KMS-11 (cell line): ENCODE measurements around the gene PPM1D.

Experiments
- H2AFZ ChIP-seq: fragments of 200-600 bp; sonication (generic); 2 replicates; pipeline ENCODE4 v1.6.1; 2016; ENCODE audit warnings: antibody characterized with exemption, mixed run types, low read depth
- H3K27ac ChIP-seq: fragments of 200-600 bp; sonication (generic); 2 replicates; pipeline ENCODE4 v1.6.1; 2016; ENCODE audit warnings: mild to moderate bottlenecking, mixed run types
- H3K27me3 ChIP-seq: fragments of 200-600 bp; sonication (generic); 2 replicates; pipeline ENCODE4 v1.6.1; 2017; ENCODE audit warnings: mild to moderate bottlenecking, low read depth, mixed run types, moderate library complexity; ENCODE audit not compliant: insufficient read depth
- H3K36me3 ChIP-seq: fragments of 200-600 bp; sonication (generic); 2 replicates; pipeline ENCODE4 v1.6.1; 2017; ENCODE audit warnings: mild to moderate bottlenecking, mixed run types; ENCODE audit not compliant: insufficient read depth
- H3K4me1 ChIP-seq: fragments of 200-600 bp; sonication (generic); 2 replicates; pipeline ENCODE4 v1.6.1; 2016; ENCODE audit warnings: mild to moderate bottlenecking, low read depth, mixed run types; ENCODE audit not compliant: poor library complexity, severe bottlenecking
- H3K4me2 ChIP-seq: fragments of 200-600 bp; sonication (generic); 2 replicates; pipeline ENCODE4 v1.7.0; 2016; ENCODE audit warnings: mild to moderate bottlenecking, mixed run types
- H3K4me3 ChIP-seq: fragments of 200-600 bp; sonication (generic); IDR thresholded peaks from 2 replicates; pipeline ENCODE4 v1.6.1; 2017; ENCODE audit warnings: low read depth, low read length, mixed read lengths; ENCODE audit not compliant: insufficient read depth
- H3K79me2 ChIP-seq: fragments of 200-600 bp; sonication (generic); 2 replicates; pipeline ENCODE4 v1.6.1; 2016; ENCODE audit warnings: low read depth, mixed run types; ENCODE audit not compliant: insufficient read depth
- H3K9ac ChIP-seq: fragments of 200-600 bp; sonication (generic); 2 replicates; pipeline ENCODE4 v1.6.1; 2016; ENCODE audit warnings: mild to moderate bottlenecking, mixed run types
- H4K20me1 ChIP-seq: fragments of 200-600 bp; sonication (generic); 2 replicates; pipeline ENCODE4 v1.6.1; 2016; ENCODE audit warnings: mild to moderate bottlenecking, mixed run types; ENCODE audit not compliant: insufficient read depth
- TF ChIP-seq, protein P1 (sequence below): fragments of 200-600 bp; sonication (generic); conservative IDR thresholded peaks from 2 replicates; pipeline ENCODE4 v1.6.1; 2017; ENCODE audit warnings: low read depth, mild to moderate bottlenecking, antibody characterized with exemption, low read length, moderate library complexity, mixed read lengths

Gene PPM1D

DNA sequence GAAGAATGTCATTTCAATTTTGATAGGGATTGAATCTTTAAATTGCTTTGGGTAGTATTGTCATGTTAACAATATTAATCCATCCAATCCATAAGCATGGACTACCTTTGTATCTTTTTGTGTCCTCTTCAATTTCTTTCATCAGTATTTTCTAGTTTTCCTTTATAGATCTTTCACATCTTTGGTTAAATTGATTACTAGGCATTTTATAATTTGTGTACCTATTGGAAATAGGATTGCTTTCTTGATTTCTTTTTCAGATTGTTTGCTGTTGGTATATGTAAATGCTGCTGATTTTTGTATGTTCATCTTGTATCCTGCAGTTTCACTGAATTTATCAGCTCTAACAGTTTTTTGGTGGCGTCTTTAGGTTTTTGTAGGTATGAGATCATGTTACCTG is 53.6 kb downstream of the PPM1D start:
- Histone ChIP-seq H3K4me2 (peak overlapping the region; percentile 20), H3K36me3 (no peaks in the 10 kb centered on the region; the same call in 1 of the 2 replicates), H3K9ac (no peak overlapping the region), H2AFZ (no peak overlapping the region), H3K79me2 (peaks cover 10% of the 10 kb centered on the region; the same call in 1 of the 2 replicates), H3K27ac (peak overlapping the region; percentile 12; the same call in 1 of the 2 replicates), H3K4me3 (no peak overlapping the region), H4K20me1 (peaks cover 11% of the 10 kb centered on the region; the same call in 1 of the 2 replicates), H3K4me1 (peaks cover 31% of the 10 kb centered on the region), H3K27me3 (no peaks in the 10 kb centered on the region)
- TF ChIP-seq, protein P1, sequence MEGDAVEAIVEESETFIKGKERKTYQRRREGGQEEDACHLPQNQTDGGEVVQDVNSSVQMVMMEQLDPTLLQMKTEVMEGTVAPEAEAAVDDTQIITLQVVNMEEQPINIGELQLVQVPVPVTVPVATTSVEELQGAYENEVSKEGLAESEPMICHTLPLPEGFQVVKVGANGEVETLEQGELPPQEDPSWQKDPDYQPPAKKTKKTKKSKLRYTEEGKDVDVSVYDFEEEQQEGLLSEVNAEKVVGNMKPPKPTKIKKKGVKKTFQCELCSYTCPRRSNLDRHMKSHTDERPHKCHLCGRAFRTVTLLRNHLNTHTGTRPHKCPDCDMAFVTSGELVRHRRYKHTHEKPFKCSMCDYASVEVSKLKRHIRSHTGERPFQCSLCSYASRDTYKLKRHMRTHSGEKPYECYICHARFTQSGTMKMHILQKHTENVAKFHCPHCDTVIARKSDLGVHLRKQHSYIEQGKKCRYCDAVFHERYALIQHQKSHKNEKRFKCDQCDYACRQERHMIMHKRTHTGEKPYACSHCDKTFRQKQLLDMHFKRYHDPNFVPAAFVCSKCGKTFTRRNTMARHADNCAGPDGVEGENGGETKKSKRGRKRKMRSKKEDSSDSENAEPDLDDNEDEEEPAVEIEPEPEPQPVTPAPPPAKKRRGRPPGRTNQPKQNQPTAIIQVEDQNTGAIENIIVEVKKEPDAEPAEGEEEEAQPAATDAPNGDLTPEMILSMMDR: no peak

DNA sequence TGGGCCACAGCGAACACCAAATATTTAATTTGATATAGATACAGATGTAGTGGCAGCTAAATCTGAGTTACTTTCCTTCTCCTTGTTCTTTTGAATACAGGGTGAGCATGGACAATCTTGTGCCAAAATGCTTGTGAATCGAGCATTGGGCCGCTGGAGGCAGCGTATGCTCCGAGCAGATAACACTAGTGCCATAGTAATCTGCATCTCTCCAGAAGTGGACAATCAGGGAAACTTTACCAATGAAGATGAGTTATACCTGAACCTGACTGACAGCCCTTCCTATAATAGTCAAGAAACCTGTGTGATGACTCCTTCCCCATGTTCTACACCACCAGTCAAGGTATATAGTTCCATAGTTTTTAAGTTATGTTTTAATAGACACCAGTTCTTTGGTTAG is 56.5 kb downstream of the PPM1D start:
- peaks cover 11% of the 10 kb centered on the region; the same call in 1 of the 2 replicates for H4K20me1 ChIP-seq
- peaks cover 35% of the 10 kb centered on the region for H3K4me1 ChIP-seq
- H3K27me3 ChIP-seq: no peaks in the 10 kb centered on the region
- no peaks in the 10 kb centered on the region for H3K36me3 ChIP-seq
- no peak overlapping the region for H3K9ac ChIP-seq
- peaks cover 10% of the 10 kb centered on the region; the same call in 1 of the 2 replicates for H3K79me2 ChIP-seq
- H3K27ac ChIP-seq: no peak overlapping the region
- H3K4me3 ChIP-seq: no peak overlapping the region
- TF ChIP-seq, protein P1: no peak
- H2AFZ ChIP-seq: no peak overlapping the region
- H3K4me2 ChIP-seq: no peak overlapping the region

DNA sequence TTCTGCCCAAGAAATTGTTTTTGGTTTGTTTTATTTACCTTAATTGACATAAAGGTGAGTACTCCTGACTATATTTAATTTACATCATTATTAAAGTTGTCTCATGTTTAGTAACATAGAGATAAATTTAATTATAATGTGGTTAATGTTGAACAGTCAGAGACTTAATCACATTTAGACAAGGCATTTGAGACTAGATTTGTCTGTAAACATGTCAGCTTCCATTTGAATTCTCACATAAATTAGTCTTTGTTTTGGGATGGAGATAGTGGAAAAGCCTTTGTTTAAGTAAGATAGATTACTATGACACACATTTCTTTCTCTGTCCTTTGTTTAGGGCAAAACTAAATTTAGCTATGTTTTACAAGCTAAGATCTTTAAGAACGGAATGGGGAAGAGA is 59.2 kb downstream of the PPM1D start:
- H3K36me3 ChIP-seq: no peaks in the 10 kb centered on the region
- peaks cover 21% of the 10 kb centered on the region for H3K4me1 ChIP-seq
- H3K27ac ChIP-seq: no peak overlapping the region
- H3K4me3 ChIP-seq: no peak overlapping the region
- TF ChIP-seq, protein P1: no peak
- H3K9ac ChIP-seq: no peak overlapping the region
- H3K4me2 ChIP-seq: no peak overlapping the region
- no peak overlapping the region for H2AFZ ChIP-seq
- H4K20me1 ChIP-seq: no peaks in the 10 kb centered on the region
- no peaks in the 10 kb centered on the region for H3K27me3 ChIP-seq
- peaks cover 10% of the 10 kb centered on the region; the same call in 1 of the 2 replicates for H3K79me2 ChIP-seq

DNA sequence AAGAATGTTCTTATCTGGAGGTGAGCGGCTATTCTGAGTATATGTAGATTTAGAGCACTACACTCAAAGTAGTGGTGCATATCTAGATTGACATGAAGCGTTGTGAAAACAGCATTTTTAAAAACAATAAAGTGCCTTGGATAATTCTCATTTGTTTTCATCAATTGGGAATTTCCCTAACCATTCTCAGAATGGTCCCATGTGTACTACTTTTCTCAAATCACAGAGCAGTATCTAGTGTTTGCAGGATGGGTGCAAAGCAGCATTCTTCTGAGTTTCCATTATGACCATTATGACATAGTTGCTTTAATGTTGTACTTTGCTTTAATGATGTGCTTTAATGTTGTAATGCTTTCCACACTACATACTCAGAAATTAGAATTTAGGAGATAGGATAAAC is 61.5 kb downstream of the PPM1D start:
- H3K27me3 ChIP-seq: no peaks in the 10 kb centered on the region
- no peak overlapping the region for H3K27ac ChIP-seq
- TF ChIP-seq, protein P1: no peak
- H3K36me3 ChIP-seq: no peaks in the 10 kb centered on the region
- no peak overlapping the region for H3K9ac ChIP-seq
- H3K79me2 ChIP-seq: no peaks in the 10 kb centered on the region
- no peak overlapping the region for H3K4me2 ChIP-seq
- H3K4me3 ChIP-seq: no peak overlapping the region
- peaks cover 41% of the 10 kb centered on the region for H3K4me1 ChIP-seq
- no peaks in the 10 kb centered on the region for H4K20me1 ChIP-seq
- no peak overlapping the region for H2AFZ ChIP-seq
